Sigmoid colon (tissue), 7 donors: ENCODE data around the gene PPP2R5A. TPM values are rescaled to one million over a fixed set of nuclear protein-coding genes. Genes with fewer than 3 reads are reported as not detected.

Source experiments
- DNase-seq: peaks from one replicate; pipeline ENCODE4 v3.0.0-alpha.2; 2019
- H3K27ac ChIP-seq, 4 donors: fragments of 200-600 bp; sonication (generic); one replicate each; pipeline ENCODE4 v1.5.1; 2016 to 2019; ENCODE audit warnings: mild to moderate bottlenecking in 1 of 4
- H3K27me3 ChIP-seq, 3 donors: fragments of 200-600 bp; sonication (generic); one replicate each; pipeline ENCODE4 v1.5.1; 2019; ENCODE audit warnings: mild to moderate bottlenecking in 1 of 3
- H3K36me3 ChIP-seq, 4 donors: fragments of 200-600 bp; sonication (generic); one replicate each; pipeline ENCODE4 v1.5.1; 2016 to 2019
- H3K4me1 ChIP-seq, 4 donors: fragments of 200-600 bp; sonication (generic); one replicate each; pipeline ENCODE4 v1.5.1; 2017 to 2019
- H3K4me3 ChIP-seq, 4 donors: fragments of 200-600 bp; sonication (generic); one replicate each; pipeline ENCODE4 v1.5.1; 2017 to 2019; ENCODE audit warnings: mild to moderate bottlenecking in 2 of 4, moderate library complexity in 1 of 4
- H3K9me3 ChIP-seq, 4 donors: fragments of 200-600 bp in 3 of 4; sonication (generic) in 3 of 4; one replicate each; pipeline versions ENCODE4 v1.5.1 to v1.6.1; 2013 to 2019
- EP300 ChIP-seq, 4 donors: sonication (generic); formaldehyde crosslinking; IDR thresholded peaks; one replicate each; pipeline ENCODE4 v1.6.1; 2017; ENCODE audit warnings: antibody characterized with exemption in 4 of 4
- POLR2A ChIP-seq, 2 donors: fragments of 450-650 bp; IDR thresholded peaks; one replicate each; pipeline ENCODE4 v1.6.1; 2016; ENCODE audit warnings: antibody characterized with exemption in 2 of 2, mild to moderate bottlenecking in 2 of 2, moderate library complexity in 2 of 2
- POLR2AphosphoS5 ChIP-seq, 4 donors: sonication (generic); formaldehyde crosslinking; IDR thresholded peaks; one replicate each; pipeline ENCODE4 v1.6.1; 2017; ENCODE audit warnings: antibody characterized with exemption in 4 of 4
- WGBS, 2 donors: extraction: QIAGEN DNeasy Blood & Tissue Kit; methylation state at CpG; one replicate each; pipeline ENCODE4 v1.1.7; 2013; 5-methylcytosine and 5-hydroxymethylcytosine counted together
- intact Hi-C: fragments of 100-400 bp; cut with DNase I; formaldehyde crosslinking; loops from one replicate; pipeline ENCODE4 v1.15.1; 2023
- polyA plus RNA-seq, 3 donors: library from polyadenylated mRNA; stranded (reverse); fragments of 200-250 nt; gene quantifications; one replicate each; pipeline ENCODE4 v1.2.3, GENCODE V29; 2013
- total RNA-seq, 4 donors: library from RNA; depleted of rRNA; stranded (reverse); fragments of >200 nt; gene quantifications; one replicate each; pipeline ENCODE4 v1.1.0, GENCODE V29; 2016
- TF ChIP-seq, protein P1 (sequence below), 4 experiments: fragments of 450-650 bp in 3 of 4; fragments of 200-600 bp in 1 of 4; IDR thresholded peaks; one replicate each; pipeline ENCODE4 v1.5.1; 2016 to 2019; ENCODE audit warnings: antibody characterized with exemption in 4 of 4, mild to moderate bottlenecking in 3 of 4, moderate library complexity in 2 of 4
- donor health status: healthy with polysubstance abuse.
- donor health status: Bipolar disorder and iron deficiency.
- donor health status: healthy.

PPP2R5A gene
- total and polyA plus RNA-seq, 7 donors, result 25.9 to 62.7 (median 46.2) TPM

DNA sequence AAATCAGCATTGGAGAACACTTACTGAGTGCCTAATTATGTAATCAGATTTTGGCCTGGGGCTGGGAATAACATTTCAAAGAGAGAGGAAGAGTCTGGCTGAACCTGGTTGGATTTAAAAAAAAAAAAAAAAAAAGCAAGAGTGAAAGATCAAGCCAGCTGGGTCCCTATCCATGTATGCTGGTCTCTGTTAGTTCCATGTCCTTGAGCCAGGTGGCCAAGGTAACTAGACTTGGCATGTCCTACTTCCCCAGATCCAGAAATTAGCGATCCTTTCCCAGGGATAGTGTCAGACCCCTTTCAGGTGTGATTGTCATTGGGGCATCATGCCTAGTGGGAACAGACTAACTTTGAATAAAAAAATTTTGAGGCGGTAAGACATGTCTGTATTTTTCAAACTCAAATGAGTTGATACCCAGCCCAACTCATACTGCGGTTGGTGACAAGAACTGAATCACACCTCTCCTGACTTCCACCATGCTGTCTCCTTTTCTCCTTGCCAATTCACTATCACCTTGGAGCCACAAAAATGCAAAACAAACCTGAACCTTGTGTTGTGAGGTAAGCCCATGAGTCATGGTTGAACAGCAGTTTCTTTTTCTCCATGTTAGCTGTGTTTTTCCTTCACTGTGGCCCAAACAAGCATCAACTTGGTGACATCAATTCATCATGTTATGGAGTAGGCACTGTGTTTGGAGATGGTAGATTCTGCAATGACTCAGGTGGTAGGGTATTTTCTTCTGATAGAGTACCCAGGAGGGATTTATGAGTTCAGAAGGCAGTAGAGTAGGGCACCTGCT, 24.5 kb upstream of the PPP2R5A start:
- H3K36me3 ChIP-seq, result no peaks in the 10 kb centered on the region
- TF ChIP-seq POLR2AphosphoS5 (IDR thresholded peaks at IDR 0.05) (no peak), POLR2A (IDR thresholded peaks at IDR 0.05) (no peak)
- 96 to 98% methylated on average over 3 of the region's 3 CpGs for WGBS, 2 donors
- no peak overlapping the region for H3K4me3 ChIP-seq
- H3K4me1 ChIP-seq, result no peaks in the 10 kb centered on the region
- no peak overlapping the region for H3K27ac ChIP-seq
- DNase-seq, result no peak
- intact Hi-C loops, result no loop called here
- no peaks in the 10 kb centered on the region for H3K9me3 ChIP-seq
- no peaks in the 10 kb centered on the region for H3K27me3 ChIP-seq

GRCh38 chr1:212261361-212261929, 23.8 kb upstream of the PPP2R5A start:
- Histone ChIP-seq H3K9me3 (no peaks in the 10 kb centered on the region), H3K4me1 (no peaks in the 10 kb centered on the region), H3K27me3 (no peaks in the 10 kb centered on the region), H3K27ac (no peak overlapping the region), H3K36me3 (no peaks in the 10 kb centered on the region), H3K4me3 (no peak overlapping the region)
- TF ChIP-seq POLR2A (IDR thresholded peaks at IDR 0.05) (no peak), EP300 (IDR thresholded peaks at IDR 0.05) (no peak), POLR2AphosphoS5 (IDR thresholded peaks at IDR 0.05) (no peak)
- TF ChIP-seq, protein P1, sequence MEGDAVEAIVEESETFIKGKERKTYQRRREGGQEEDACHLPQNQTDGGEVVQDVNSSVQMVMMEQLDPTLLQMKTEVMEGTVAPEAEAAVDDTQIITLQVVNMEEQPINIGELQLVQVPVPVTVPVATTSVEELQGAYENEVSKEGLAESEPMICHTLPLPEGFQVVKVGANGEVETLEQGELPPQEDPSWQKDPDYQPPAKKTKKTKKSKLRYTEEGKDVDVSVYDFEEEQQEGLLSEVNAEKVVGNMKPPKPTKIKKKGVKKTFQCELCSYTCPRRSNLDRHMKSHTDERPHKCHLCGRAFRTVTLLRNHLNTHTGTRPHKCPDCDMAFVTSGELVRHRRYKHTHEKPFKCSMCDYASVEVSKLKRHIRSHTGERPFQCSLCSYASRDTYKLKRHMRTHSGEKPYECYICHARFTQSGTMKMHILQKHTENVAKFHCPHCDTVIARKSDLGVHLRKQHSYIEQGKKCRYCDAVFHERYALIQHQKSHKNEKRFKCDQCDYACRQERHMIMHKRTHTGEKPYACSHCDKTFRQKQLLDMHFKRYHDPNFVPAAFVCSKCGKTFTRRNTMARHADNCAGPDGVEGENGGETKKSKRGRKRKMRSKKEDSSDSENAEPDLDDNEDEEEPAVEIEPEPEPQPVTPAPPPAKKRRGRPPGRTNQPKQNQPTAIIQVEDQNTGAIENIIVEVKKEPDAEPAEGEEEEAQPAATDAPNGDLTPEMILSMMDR (IDR thresholded peaks at IDR 0.05), result no peak
- no peak for DNase-seq
- 62 to 91% methylated on average over 2 of the region's 2 CpGs for WGBS, 2 donors
- intact Hi-C loops, result no loop called here

GRCh38 chr1:212267017-212267416, 18.2 kb upstream of the PPP2R5A start:
- Histone ChIP-seq H3K4me1 (no peaks in the 10 kb centered on the region), H3K9me3 (no peaks in the 10 kb centered on the region), H3K27me3 (no peaks in the 10 kb centered on the region), H3K36me3 (no peaks in the 10 kb centered on the region), H3K4me3 (no peak overlapping the region), H3K27ac (no peak overlapping the region)
- DNase-seq, result no peak
- intact Hi-C loops, result no loop called here
- WGBS, 2 donors, result 99 to 100% methylated on average over 2 of the region's 2 CpGs
- TF ChIP-seq EP300 (IDR thresholded peaks at IDR 0.05) (no peak), POLR2AphosphoS5 (IDR thresholded peaks at IDR 0.05) (no peak), POLR2A (IDR thresholded peaks at IDR 0.05) (no peak)
- TF ChIP-seq, protein P1 (IDR thresholded peaks at IDR 0.05), result no peak

DNA sequence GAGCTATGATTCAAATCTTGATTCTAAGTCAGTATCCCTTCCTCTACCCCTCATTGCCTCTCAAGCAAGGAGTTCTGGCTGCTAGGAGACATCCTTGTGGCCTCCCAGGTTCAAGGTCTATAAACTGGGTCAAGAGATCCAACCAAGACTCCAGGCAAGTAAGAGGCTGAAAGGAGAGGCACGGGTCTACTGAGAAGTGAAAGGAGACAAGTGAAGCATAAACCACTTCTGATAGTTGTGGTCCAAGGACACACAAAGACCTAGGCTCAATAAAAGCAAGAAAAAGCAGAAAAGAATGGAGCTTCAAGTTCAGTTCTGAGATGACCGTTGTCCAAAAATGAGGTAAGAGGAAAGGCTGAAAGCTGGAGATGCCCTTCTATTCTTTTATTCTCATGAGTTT, 17.8 kb upstream of the PPP2R5A start:
- intact Hi-C loops, result no loop called here
- WGBS, 2 donors, result 63 to 81% methylated on average over 2 of the region's 2 CpGs

DNA sequence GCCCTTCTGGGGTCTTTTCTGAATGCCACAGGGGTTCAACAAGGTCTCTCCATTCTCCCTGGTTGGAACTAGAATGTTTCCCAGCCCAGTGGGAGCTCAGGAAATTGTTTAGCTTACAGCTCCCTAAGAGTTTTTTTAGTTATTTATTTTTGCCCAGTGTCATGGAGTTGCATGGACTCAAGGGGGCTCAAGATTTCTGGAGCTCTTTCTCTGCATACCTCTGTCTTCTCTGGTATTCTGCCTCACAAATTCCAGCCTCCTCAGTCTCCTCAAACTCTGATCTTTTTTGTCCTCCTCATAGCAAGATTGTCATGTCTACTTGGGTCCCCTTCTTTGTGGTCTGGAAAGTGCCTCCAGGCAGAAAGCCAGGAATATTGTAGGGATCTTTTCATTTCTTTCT, 15.9 kb upstream of the PPP2R5A start:
- H3K27ac ChIP-seq, result no peak overlapping the region
- intact Hi-C loops, result no loop called here
- H3K27me3 ChIP-seq, result no peaks in the 10 kb centered on the region
- no peaks in the 10 kb centered on the region for H3K36me3 ChIP-seq
- H3K9me3 ChIP-seq, result no peaks in the 10 kb centered on the region
- DNase-seq, result no peak
- no peak overlapping the region for H3K4me3 ChIP-seq
- TF ChIP-seq, protein P1 (IDR thresholded peaks at IDR 0.05), result no peak
- TF ChIP-seq EP300 (IDR thresholded peaks at IDR 0.05) (no peak), POLR2A (IDR thresholded peaks at IDR 0.05) (no peak), POLR2AphosphoS5 (IDR thresholded peaks at IDR 0.05) (no peak)
- no peaks in the 10 kb centered on the region for H3K4me1 ChIP-seq

More for the DNA sequence above, 17.8 kb upstream of the PPP2R5A start:
- H3K27ac ChIP-seq, result no peak overlapping the region
- no peak overlapping the region for H3K4me3 ChIP-seq
- H3K27me3 ChIP-seq, result no peaks in the 10 kb centered on the region
- TF ChIP-seq EP300 (IDR thresholded peaks at IDR 0.05) (no peak), POLR2A (IDR thresholded peaks at IDR 0.05) (no peak), POLR2AphosphoS5 (IDR thresholded peaks at IDR 0.05) (no peak)
- TF ChIP-seq, protein P1 (IDR thresholded peaks at IDR 0.05), result no peak
- no peaks in the 10 kb centered on the region for H3K36me3 ChIP-seq
- DNase-seq, result no peak
- no peaks in the 10 kb centered on the region for H3K4me1 ChIP-seq
- H3K9me3 ChIP-seq, result no peaks in the 10 kb centered on the region
